ENCODE data around the gene WDR4.

The WDR4 gene

GRCh38 chr21:42799516-42799915 lies 79.8 kb downstream of the WDR4 start:
- intact Hi-C loops (cut with DNase I): no loop called here
- DNase-seq: no peak

All from posterior cingulate gyrus (tissue), 11 donors.